GM23338 (cell line): ENCODE measurements around the gene CYTL1. TPM values are rescaled to one million over a fixed set of nuclear protein-coding genes. Genes with fewer than 3 reads are reported as not detected.

Experiments
- ATAC-seq: fragments of 200-7000 bp; cut with Tn5 transposase; 3 replicates; pipeline ENCODE4 v1.9.1; 2020
- DNase-seq: peaks from one replicate; pipeline ENCODE4 v3.0.0-alpha.2; 2015; ENCODE audit warnings: low spot score
- H2AFZ ChIP-seq: fragments of 200-600 bp; sonication (generic); 2 replicates; pipeline ENCODE4 v1.8.0; 2016; ENCODE audit warnings: antibody characterized with exemption, mild to moderate bottlenecking, moderate library complexity
- H3F3A ChIP-seq: fragments of 200-600 bp; sonication (generic); replicated peaks from 2 replicates; pipeline ENCODE4 v1.8.0; 2017; ENCODE audit warnings: antibody characterized with exemption, mixed run types, low read depth
- H3K27ac ChIP-seq: fragments of 200-600 bp; sonication (generic); 2 replicates; pipeline ENCODE4 v1.6.1; 2016; ENCODE audit warnings: low read depth
- H3K27me3 ChIP-seq: fragments of 200-600 bp; sonication (generic); 2 replicates; pipeline ENCODE4 v1.8.0; 2016; ENCODE audit warnings: mild to moderate bottlenecking, mixed run types, moderate library complexity; ENCODE audit not compliant: insufficient read depth
- H3K36me3 ChIP-seq: fragments of 200-600 bp; sonication (generic); 2 replicates; pipeline ENCODE4 v1.8.0; 2016; ENCODE audit warnings: mild to moderate bottlenecking; ENCODE audit not compliant: insufficient read depth
- H3K4me1 ChIP-seq: fragments of 200-600 bp; sonication (generic); 2 replicates; pipeline ENCODE4 v1.8.0; 2016; ENCODE audit warnings: mild to moderate bottlenecking, moderate library complexity; ENCODE audit not compliant: insufficient read depth
- H3K4me2 ChIP-seq: fragments of 200-600 bp; sonication (generic); 2 replicates; pipeline ENCODE4 v1.7.1; 2017; ENCODE audit warnings: mixed run types
- H3K4me3 ChIP-seq: fragments of 200-600 bp; sonication (generic); 2 replicates; pipeline ENCODE4 v1.6.1; 2016; ENCODE audit warnings: mixed run types
- H3K79me2 ChIP-seq: fragments of 200-600 bp; sonication (generic); replicated peaks from 2 replicates; pipeline ENCODE4 v1.8.0; 2017; ENCODE audit warnings: mild to moderate bottlenecking; ENCODE audit not compliant: insufficient read depth
- H3K9me2 ChIP-seq: fragments of 200-600 bp; sonication (generic); 2 replicates; pipeline ENCODE4 v1.8.0; 2017; ENCODE audit not compliant: insufficient read depth
- H4K20me1 ChIP-seq: fragments of 200-600 bp; sonication (generic); replicated peaks from 2 replicates; pipeline ENCODE4 v1.8.0; 2017; ENCODE audit warnings: mild to moderate bottlenecking; ENCODE audit not compliant: insufficient read depth
- H3K27ac Mint-ChIP-seq: 2 replicates; pipeline ENCODE4 v1.8.0; 2020; ENCODE audit warnings: inconsistent platforms, mild to moderate bottlenecking, moderate library complexity, mixed read lengths
- H3K27me3 Mint-ChIP-seq: 3 replicates; pipeline ENCODE4 v1.8.0; 2022; ENCODE audit warnings: low read depth, mild to moderate bottlenecking, moderate library complexity, mixed read lengths, inconsistent platforms; ENCODE audit not compliant: insufficient read depth, poor library complexity
- H3K36me3 Mint-ChIP-seq: 3 replicates; pipeline ENCODE4 v1.8.0; 2021; ENCODE audit warnings: low read depth, mild to moderate bottlenecking, inconsistent platforms, moderate library complexity, mixed read lengths
- H3K4me1 Mint-ChIP-seq: 3 replicates; pipeline ENCODE4 v1.8.0; 2020; ENCODE audit warnings: mild to moderate bottlenecking, inconsistent platforms, mixed read lengths
- H3K4me3 Mint-ChIP-seq: 3 replicates; pipeline ENCODE4 v1.8.0; 2021; ENCODE audit warnings: moderate library complexity, mild to moderate bottlenecking, inconsistent platforms, mixed read lengths
- H3K9me3 Mint-ChIP-seq: 3 replicates; pipeline ENCODE4 v1.8.0; 2020; ENCODE audit warnings: moderate library complexity, mild to moderate bottlenecking, inconsistent platforms, mixed read lengths
- CREB1 ChIP-seq: fragments of 250-450 bp; sonication (Bioruptor Pico); IDR thresholded peaks from 2 replicates; pipeline ENCODE4 v1.5.0; 2020; ENCODE audit warnings: low read depth, mild to moderate bottlenecking, moderate library complexity
- EZH2 ChIP-seq: fragments of 200-600 bp; sonication (generic); IDR thresholded peaks from one replicate; pipeline ENCODE4 v1.8.0; 2017; ENCODE audit warnings: antibody characterized with exemption, mild to moderate bottlenecking, low read depth; ENCODE audit not compliant: unreplicated experiment
- EZH2phosphoT487 ChIP-seq: fragments of 200-600 bp; sonication (generic); IDR thresholded peaks from one replicate; pipeline ENCODE4 v1.8.1; 2018; ENCODE audit warnings: antibody characterized with exemption; ENCODE audit not compliant: unreplicated experiment
- JUNB ChIP-seq: IDR thresholded peaks from one replicate; pipeline ENCODE4 v1.6.1; 2016; ENCODE audit warnings: antibody characterized with exemption; ENCODE audit not compliant: unreplicated experiment
- NANOG ChIP-seq: IDR thresholded peaks from 2 replicates; pipeline ENCODE4 v1.6.1; 2016; ENCODE audit warnings: antibody characterized with exemption, borderline replicate concordance
- POLR2AphosphoS5 ChIP-seq: IDR thresholded peaks from 2 replicates; pipeline ENCODE4 v1.6.1; 2016; ENCODE audit warnings: antibody characterized with exemption, low read depth
- STAT1 ChIP-seq: IDR thresholded peaks from one replicate; pipeline ENCODE4 v1.6.1; 2016; ENCODE audit warnings: antibody characterized with exemption; ENCODE audit not compliant: unreplicated experiment
- ZNF114 ChIP-seq: fragments of 250-450 bp; sonication (Bioruptor Pico); IDR thresholded peaks from 2 replicates; pipeline ENCODE4 v1.5.0; 2020; ENCODE audit warnings: mild to moderate bottlenecking, moderate library complexity
- ZNF331 ChIP-seq: fragments of 250-450 bp; sonication (Bioruptor Pico); IDR thresholded peaks from 2 replicates; pipeline ENCODE4 v1.5.0; 2020; ENCODE audit warnings: low read depth, mild to moderate bottlenecking, moderate library complexity
- polyA plus RNA-seq: library from polyadenylated mRNA; unstranded; fragments of >200 nt; fragmentation: Nextera tagmentation; extraction: Ambion mirVana; gene quantifications from 2 replicates; pipeline ENCODE4 v1.2.1, GENCODE V29; 2016
- total RNA-seq: library from RNA; depleted of rRNA; stranded (reverse); fragments of >200 nt; shearing (Covaris generic); gene quantifications from 2 replicates; pipeline ENCODE4 v1.2.3, GENCODE V29; 2014
- TF ChIP-seq, protein P1 (sequence below), 2 experiments: fragments of 200-600 bp in 1 of 2; sonication (generic) in 1 of 2; conservative IDR thresholded peaks; 2 replicates each; pipeline versions ENCODE4 v1.5.1 to v1.6.1; 2016 to 2017; ENCODE audit warnings: antibody characterized with exemption in 2 of 2, low read depth in 2 of 2, mild to moderate bottlenecking in 2 of 2, moderate library complexity in 1 of 2
- TF ChIP-seq, protein P2 (sequence below): IDR thresholded peaks from 2 replicates; pipeline ENCODE4 v1.6.1; 2016; ENCODE audit warnings: antibody characterized with exemption
- TF ChIP-seq, protein P3 (sequence below): fragments of 250-450 bp; sonication (Bioruptor Pico); IDR thresholded peaks from 2 replicates; pipeline ENCODE4 v1.5.0; 2020; ENCODE audit warnings: mild to moderate bottlenecking, moderate library complexity
- TF ChIP-seq, protein P4 (sequence below): IDR thresholded peaks from one replicate; pipeline ENCODE4 v1.6.1; 2018; ENCODE audit warnings: antibody characterized with exemption; ENCODE audit not compliant: unreplicated experiment

The CYTL1 gene
- total and polyA plus RNA-seq, 2 experiments from 2014 or later, result 12.6 to 17.6 TPM

DNA sequence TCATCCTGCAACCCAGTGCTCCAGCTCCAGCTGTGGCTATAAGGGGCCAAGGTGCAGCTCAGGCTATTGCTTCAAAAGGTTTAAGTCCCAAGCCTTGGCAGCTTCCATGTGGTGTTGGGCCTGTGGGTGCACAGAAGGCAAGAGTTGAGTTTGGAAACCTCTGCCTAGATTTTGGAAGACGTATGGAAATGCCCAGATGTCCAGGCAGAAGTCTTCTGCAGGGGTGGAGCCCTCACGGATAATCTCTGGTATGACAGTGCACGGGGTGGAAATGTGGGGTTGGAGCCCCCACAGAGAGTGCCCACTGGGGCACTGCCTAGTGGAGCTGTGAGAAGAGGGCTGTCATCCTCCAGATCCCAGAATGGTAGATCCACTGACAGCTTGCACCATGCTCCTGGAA is 44.5 kb downstream of the CYTL1 start:
- no peak overlapping the region for H3K4me2 ChIP-seq
- no peaks in the 10 kb centered on the region for H4K20me1 ChIP-seq
- Mint-ChIP-seq H3K4me1 (no peaks in the 10 kb centered on the region), H3K27ac (no peak overlapping the region), H3K27me3 (peaks cover 5% of the 10 kb centered on the region), H3K9me3 (peaks cover 63% of the 10 kb centered on the region), H3K4me3 (no peak overlapping the region), H3K36me3 (peaks cover 22% of the 10 kb centered on the region)
- H3K4me3 ChIP-seq, result no peak overlapping the region
- TF ChIP-seq JUNB (no peak), EZH2phosphoT487 (no peak), STAT1 (no peak), CREB1 (CRISPR knock-in tag) (no peak), POLR2AphosphoS5 (no peak), NANOG (no peak), EZH2 (no peak), ZNF331 (CRISPR knock-in tag) (no peak), ZNF114 (CRISPR knock-in tag) (no peak)
- TF ChIP-seq, protein P1, sequence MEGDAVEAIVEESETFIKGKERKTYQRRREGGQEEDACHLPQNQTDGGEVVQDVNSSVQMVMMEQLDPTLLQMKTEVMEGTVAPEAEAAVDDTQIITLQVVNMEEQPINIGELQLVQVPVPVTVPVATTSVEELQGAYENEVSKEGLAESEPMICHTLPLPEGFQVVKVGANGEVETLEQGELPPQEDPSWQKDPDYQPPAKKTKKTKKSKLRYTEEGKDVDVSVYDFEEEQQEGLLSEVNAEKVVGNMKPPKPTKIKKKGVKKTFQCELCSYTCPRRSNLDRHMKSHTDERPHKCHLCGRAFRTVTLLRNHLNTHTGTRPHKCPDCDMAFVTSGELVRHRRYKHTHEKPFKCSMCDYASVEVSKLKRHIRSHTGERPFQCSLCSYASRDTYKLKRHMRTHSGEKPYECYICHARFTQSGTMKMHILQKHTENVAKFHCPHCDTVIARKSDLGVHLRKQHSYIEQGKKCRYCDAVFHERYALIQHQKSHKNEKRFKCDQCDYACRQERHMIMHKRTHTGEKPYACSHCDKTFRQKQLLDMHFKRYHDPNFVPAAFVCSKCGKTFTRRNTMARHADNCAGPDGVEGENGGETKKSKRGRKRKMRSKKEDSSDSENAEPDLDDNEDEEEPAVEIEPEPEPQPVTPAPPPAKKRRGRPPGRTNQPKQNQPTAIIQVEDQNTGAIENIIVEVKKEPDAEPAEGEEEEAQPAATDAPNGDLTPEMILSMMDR (conservative IDR thresholded peaks at IDR 0.05; ENCODE audit: low read depth in 2 of 2), result no peak
- TF ChIP-seq, protein P2, sequence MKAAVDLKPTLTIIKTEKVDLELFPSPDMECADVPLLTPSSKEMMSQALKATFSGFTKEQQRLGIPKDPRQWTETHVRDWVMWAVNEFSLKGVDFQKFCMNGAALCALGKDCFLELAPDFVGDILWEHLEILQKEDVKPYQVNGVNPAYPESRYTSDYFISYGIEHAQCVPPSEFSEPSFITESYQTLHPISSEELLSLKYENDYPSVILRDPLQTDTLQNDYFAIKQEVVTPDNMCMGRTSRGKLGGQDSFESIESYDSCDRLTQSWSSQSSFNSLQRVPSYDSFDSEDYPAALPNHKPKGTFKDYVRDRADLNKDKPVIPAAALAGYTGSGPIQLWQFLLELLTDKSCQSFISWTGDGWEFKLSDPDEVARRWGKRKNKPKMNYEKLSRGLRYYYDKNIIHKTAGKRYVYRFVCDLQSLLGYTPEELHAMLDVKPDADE, result no peak
- TF ChIP-seq, protein P3, sequence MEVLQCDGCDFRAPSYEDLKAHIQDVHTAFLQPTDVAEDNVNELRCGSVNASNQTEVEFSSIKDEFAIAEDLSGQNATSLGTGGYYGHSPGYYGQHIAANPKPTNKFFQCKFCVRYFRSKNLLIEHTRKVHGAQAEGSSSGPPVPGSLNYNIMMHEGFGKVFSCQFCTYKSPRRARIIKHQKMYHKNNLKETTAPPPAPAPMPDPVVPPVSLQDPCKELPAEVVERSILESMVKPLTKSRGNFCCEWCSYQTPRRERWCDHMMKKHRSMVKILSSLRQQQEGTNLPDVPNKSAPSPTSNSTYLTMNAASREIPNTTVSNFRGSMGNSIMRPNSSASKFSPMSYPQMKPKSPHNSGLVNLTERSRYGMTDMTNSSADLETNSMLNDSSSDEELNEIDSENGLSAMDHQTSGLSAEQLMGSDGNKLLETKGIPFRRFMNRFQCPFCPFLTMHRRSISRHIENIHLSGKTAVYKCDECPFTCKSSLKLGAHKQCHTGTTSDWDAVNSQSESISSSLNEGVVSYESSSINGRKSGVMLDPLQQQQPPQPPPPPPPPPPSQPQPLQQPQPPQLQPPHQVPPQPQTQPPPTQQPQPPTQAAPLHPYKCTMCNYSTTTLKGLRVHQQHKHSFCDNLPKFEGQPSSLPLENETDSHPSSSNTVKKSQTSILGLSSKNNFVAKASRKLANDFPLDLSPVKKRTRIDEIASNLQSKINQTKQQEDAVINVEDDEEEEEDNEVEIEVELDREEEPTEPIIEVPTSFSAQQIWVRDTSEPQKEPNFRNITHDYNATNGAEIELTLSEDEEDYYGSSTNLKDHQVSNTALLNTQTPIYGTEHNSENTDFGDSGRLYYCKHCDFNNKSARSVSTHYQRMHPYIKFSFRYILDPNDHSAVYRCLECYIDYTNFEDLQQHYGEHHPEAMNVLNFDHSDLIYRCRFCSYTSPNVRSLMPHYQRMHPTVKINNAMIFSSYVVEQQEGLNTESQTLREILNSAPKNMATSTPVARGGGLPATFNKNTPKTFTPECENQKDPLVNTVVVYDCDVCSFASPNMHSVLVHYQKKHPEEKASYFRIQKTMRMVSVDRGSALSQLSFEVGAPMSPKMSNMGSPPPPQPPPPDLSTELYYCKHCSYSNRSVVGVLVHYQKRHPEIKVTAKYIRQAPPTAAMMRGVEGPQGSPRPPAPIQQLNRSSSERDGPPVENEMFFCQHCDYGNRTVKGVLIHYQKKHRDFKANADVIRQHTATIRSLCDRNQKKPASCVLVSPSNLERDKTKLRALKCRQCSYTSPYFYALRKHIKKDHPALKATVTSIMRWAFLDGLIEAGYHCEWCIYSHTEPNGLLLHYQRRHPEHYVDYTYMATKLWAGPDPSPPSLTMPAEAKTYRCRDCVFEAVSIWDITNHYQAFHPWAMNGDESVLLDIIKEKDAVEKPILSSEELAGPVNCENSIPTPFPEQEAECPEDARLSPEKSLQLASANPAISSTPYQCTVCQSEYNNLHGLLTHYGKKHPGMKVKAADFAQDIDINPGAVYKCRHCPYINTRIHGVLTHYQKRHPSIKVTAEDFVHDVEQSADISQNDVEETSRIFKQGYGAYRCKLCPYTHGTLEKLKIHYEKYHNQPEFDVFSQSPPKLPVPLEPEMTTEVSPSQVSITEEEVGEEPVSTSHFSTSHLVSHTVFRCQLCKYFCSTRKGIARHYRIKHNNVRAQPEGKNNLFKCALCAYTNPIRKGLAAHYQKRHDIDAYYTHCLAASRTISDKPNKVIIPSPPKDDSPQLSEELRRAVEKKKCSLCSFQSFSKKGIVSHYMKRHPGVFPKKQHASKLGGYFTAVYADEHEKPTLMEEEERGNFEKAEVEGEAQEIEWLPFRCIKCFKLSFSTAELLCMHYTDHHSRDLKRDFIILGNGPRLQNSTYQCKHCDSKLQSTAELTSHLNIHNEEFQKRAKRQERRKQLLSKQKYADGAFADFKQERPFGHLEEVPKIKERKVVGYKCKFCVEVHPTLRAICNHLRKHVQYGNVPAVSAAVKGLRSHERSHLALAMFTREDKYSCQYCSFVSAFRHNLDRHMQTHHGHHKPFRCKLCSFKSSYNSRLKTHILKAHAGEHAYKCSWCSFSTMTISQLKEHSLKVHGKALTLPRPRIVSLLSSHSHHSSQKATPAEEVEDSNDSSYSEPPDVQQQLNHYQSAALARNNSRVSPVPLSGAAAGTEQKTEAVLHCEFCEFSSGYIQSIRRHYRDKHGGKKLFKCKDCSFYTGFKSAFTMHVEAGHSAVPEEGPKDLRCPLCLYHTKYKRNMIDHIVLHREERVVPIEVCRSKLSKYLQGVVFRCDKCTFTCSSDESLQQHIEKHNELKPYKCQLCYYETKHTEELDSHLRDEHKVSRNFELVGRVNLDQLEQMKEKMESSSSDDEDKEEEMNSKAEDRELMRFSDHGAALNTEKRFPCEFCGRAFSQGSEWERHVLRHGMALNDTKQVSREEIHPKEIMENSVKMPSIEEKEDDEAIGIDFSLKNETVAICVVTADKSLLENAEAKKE (CRISPR knock-in tag), result no peak
- TF ChIP-seq, protein P4, sequence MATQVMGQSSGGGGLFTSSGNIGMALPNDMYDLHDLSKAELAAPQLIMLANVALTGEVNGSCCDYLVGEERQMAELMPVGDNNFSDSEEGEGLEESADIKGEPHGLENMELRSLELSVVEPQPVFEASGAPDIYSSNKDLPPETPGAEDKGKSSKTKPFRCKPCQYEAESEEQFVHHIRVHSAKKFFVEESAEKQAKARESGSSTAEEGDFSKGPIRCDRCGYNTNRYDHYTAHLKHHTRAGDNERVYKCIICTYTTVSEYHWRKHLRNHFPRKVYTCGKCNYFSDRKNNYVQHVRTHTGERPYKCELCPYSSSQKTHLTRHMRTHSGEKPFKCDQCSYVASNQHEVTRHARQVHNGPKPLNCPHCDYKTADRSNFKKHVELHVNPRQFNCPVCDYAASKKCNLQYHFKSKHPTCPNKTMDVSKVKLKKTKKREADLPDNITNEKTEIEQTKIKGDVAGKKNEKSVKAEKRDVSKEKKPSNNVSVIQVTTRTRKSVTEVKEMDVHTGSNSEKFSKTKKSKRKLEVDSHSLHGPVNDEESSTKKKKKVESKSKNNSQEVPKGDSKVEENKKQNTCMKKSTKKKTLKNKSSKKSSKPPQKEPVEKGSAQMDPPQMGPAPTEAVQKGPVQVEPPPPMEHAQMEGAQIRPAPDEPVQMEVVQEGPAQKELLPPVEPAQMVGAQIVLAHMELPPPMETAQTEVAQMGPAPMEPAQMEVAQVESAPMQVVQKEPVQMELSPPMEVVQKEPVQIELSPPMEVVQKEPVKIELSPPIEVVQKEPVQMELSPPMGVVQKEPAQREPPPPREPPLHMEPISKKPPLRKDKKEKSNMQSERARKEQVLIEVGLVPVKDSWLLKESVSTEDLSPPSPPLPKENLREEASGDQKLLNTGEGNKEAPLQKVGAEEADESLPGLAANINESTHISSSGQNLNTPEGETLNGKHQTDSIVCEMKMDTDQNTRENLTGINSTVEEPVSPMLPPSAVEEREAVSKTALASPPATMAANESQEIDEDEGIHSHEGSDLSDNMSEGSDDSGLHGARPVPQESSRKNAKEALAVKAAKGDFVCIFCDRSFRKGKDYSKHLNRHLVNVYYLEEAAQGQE, result no peak
- no peaks in the 10 kb centered on the region for H3K4me1 ChIP-seq
- H3K79me2 ChIP-seq, result no peaks in the 10 kb centered on the region
- H3K9me2 ChIP-seq, result no peaks in the 10 kb centered on the region
- H3K36me3 ChIP-seq, result peaks cover 3% of the 10 kb centered on the region; the same call in 1 of the 2 replicates
- ATAC-seq (no peak), DNase-seq (no peak)
- H3F3A ChIP-seq, result no peaks in the 10 kb centered on the region
- no peak overlapping the region for H3K27ac ChIP-seq
- H3K27me3 ChIP-seq, result no peaks in the 10 kb centered on the region
- H2AFZ ChIP-seq, result no peak overlapping the region
